GM19025 (cell line): ENCODE data around the gene IRGM.

ENCODE experiments used
- ATAC-seq: cut with Tn5 transposase; IDR thresholded peaks from one replicate; pipeline ENCODE4 v1.9.1; 2021; ENCODE audit warnings: mild to moderate bottlenecking, low read depth, moderate library complexity; ENCODE audit not compliant: unreplicated experiment

Gene IRGM

DNA sequence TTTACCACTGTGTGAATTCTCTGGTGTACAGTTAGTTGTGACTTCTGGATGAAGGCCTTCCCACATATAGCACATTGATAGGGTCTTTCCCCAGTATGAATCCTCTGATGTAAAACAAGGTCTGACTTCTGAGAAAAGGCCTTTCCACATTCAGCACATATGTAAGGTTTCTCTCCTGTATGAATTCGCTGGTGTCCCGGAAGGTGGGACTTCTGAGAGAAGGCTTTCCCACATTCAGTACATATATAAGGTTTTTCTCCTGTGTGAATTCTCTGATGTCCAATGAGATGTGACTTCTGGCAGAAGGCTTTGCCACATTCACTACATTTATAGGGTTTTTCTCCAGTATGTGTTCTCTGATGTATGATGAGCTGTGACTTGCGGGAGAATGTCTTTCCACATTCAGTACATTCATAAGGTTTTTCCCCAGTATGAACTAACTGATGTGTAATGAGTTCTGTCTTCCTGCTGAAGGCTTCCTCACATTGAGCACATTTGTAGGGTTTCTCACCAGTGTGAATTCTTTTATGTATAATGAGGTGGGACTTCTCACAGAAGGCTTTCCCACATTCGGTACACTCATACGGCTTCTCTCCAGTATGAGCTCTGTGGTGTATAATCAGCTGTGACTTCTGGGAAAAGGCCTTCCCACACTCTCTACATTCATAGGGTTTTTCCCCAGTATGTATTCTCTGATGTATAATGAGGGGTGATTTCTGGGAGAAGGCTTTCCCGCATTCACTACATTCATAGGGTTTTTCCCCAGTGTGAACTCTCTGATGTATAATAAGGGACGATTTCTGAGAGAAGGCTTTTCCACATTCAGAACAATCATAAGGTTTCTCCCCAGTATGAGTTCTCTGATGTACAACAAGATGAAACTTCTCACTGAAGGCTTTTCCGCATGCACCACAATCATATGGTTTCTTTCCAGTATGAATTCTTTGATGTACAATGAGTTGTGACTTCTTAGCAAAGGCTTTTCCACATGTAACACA lies 49.4 kb downstream of the IRGM start:
- no peak for ATAC-seq
